Stromal cell of bone marrow (primary cell): ENCODE measurements around the gene CYLC2.
A peak's percentile ranks its signal among the peaks of the same experiment; 100 is the strongest.

ENCODE experiments used
- DNase-seq: peaks from one replicate; pipeline ENCODE4 v3.0.0-alpha.2; 2012; ENCODE audit warnings: low read depth

The CYLC2 gene

GRCh38 chr9:102995033-102995432 lies at the start of gene CYLC2:
TSS of gene CYLC2 (plus strand) at chr9:102995333. CDS start at chr9:102995381, 48 bp downstream.
- no peak for DNase-seq

GRCh38 chr9:102950346-102950745 lies 44.8 kb upstream of the CYLC2 start:
- no peak for DNase-seq

GRCh38 chr9:102966999-102967398 lies 28.1 kb upstream of the CYLC2 start:
- DNase-seq, result no peak

- DNase-seq, result no peak
Observed at GRCh38 chr9:102967979-102968378, 27.2 kb upstream of the CYLC2 start.

GRCh38 chr9:102972780-102973179 lies 22.4 kb upstream of the CYLC2 start:
- DNase-seq, result no peak

GRCh38 chr9:102974530-102974929 lies 20.6 kb upstream of the CYLC2 start:
- DNase-seq, result no peak

GRCh38 chr9:102975251-102975650 lies 19.9 kb upstream of the CYLC2 start:
- no peak for DNase-seq

GRCh38 chr9:102985162-102985895 lies 9.8 kb upstream of the CYLC2 start:
- no peak for DNase-seq

GRCh38 chr9:102986425-102986824 lies 8.7 kb upstream of the CYLC2 start:
- no peak for DNase-seq

- no peak for DNase-seq
Observed at GRCh38 chr9:103003689-103004088, 8.6 kb downstream of the CYLC2 start.

- DNase-seq, result no peak
Observed at GRCh38 chr9:103014242-103014641, 19.1 kb downstream of the CYLC2 start.

- DNase-seq, result no peak
Observed at GRCh38 chr9:103025796-103026195, 30.7 kb downstream of the CYLC2 start.

GRCh38 chr9:103037508-103038477 lies 42.7 kb downstream of the CYLC2 start:
- peak; percentile 0 for DNase-seq

- no peak for DNase-seq
Observed at GRCh38 chr9:103041961-103042360, 46.8 kb downstream of the CYLC2 start.
